ENCODE measurements around the gene CLRN1. TPM values are rescaled to one million over a fixed set of nuclear protein-coding genes. Genes with fewer than 3 reads are reported as not detected.

CLRN1 gene
- total RNA-seq, 1 donor from 2014 or later, result not detected

DNA sequence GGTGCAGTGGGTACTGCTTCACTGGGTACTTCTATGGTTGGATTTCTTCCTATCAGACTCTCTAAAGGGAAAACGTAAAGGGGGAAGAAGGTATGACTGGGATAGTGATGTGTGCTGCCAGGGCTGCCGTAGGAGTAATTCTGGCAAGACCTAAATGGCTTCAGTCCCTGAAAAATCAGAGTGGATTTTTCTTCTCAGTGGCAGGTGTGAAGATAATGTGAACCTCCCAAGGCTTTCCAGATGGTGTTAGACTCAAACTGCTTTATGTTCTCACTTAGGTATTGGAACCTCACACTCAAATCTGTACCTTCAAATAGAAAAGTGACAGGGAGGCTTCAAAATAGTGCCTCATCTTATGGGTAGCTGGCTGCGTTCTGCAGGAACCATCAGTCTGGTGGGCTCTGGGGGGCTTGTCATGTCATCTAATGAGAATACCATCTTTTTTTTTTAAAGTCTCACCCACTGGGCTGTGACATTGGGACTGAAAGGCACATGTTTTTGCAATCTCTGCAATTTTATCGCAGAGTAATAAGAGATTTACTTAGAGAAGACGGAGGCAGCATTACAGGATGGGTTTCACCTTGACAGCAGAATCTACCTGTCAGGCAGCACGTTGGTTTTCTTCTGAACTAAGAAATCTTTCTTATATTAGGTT, 95.8 kb downstream of the CLRN1 start:
- Histone ChIP-seq H3K4me3 (ENCODE audit: insufficient read depth, low read depth, low read length) (no peak overlapping the region), H3K9ac (ENCODE audit: low read length) (no peak overlapping the region), H4K20me1 (ENCODE audit: insufficient read depth, low read length) (no peaks in the 10 kb centered on the region), H3K27ac (ENCODE audit: low read depth, low read length) (no peak overlapping the region), H3K9me3 (ENCODE audit: insufficient read depth, low read depth, low read length) (no peaks in the 10 kb centered on the region), H3K36me3 (ENCODE audit: insufficient read depth, low read length) (no peaks in the 10 kb centered on the region), H3K27me3 (ENCODE audit: insufficient read depth, low read length) (peaks cover 11% of the 10 kb centered on the region), H2AFZ (ENCODE audit: low read depth, low read length) (no peak overlapping the region), H3K79me2 (ENCODE audit: insufficient read depth, low read length) (no peaks in the 10 kb centered on the region), H3K4me2 (ENCODE audit: low read length) (no peak overlapping the region), H3K4me1 (ENCODE audit: insufficient read depth, low read length) (no peaks in the 10 kb centered on the region)
- DNase-seq (ENCODE audit: low read depth) (no peak), FAIRE-seq (no peak)
- H3K27me3 Mint-ChIP-seq (ENCODE audit: low read depth, unreplicated experiment), result peaks cover 13% of the 10 kb centered on the region
- H3K27ac Mint-ChIP-seq (ENCODE audit: unreplicated experiment), result no peak overlapping the region
- peaks cover 7% of the 10 kb centered on the region for H3K4me1 Mint-ChIP-seq (ENCODE audit: low read depth, unreplicated experiment)
- H3K36me3 Mint-ChIP-seq (ENCODE audit: low read depth, unreplicated experiment), result no peaks in the 10 kb centered on the region
- no peaks in the 10 kb centered on the region for H3K9me3 Mint-ChIP-seq (ENCODE audit: unreplicated experiment)
- no peak for TF ChIP-seq EZH2 (IDR thresholded peaks at IDR 0.05; ENCODE audit: insufficient read depth, low read length)
- TF ChIP-seq, protein P1, sequence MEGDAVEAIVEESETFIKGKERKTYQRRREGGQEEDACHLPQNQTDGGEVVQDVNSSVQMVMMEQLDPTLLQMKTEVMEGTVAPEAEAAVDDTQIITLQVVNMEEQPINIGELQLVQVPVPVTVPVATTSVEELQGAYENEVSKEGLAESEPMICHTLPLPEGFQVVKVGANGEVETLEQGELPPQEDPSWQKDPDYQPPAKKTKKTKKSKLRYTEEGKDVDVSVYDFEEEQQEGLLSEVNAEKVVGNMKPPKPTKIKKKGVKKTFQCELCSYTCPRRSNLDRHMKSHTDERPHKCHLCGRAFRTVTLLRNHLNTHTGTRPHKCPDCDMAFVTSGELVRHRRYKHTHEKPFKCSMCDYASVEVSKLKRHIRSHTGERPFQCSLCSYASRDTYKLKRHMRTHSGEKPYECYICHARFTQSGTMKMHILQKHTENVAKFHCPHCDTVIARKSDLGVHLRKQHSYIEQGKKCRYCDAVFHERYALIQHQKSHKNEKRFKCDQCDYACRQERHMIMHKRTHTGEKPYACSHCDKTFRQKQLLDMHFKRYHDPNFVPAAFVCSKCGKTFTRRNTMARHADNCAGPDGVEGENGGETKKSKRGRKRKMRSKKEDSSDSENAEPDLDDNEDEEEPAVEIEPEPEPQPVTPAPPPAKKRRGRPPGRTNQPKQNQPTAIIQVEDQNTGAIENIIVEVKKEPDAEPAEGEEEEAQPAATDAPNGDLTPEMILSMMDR (IDR thresholded peaks at IDR 0.05; ENCODE audit: insufficient read depth, low read depth, low read length), result no peak
- no peak overlapping the region for H3K4me3 Mint-ChIP-seq (ENCODE audit: unreplicated experiment)

Other genes with a start within 250 kb of the CLRN1 start
- gene SIAH2, start 209.6 kb downstream of the CLRN1 start, total RNA-seq, result 39.3 and 46.2 TPM in 2 replicates
- gene MINDY4B, start 67.3 kb downstream of the CLRN1 start, total RNA-seq, result not detected in 2 replicates
- 5.0 and 8.2 TPM in 2 replicates for gene MED12L, start 112.9 kb upstream of the CLRN1 start, total RNA-seq
- not detected in 2 replicates for gene GPR171, start 230.5 kb upstream of the CLRN1 start, total RNA-seq